Glomerular visceral epithelial cell (primary cell): ENCODE results near the gene CABP1.

Source experiments
- DNase-seq: peaks from one replicate; pipeline ENCODE4 v3.0.0-alpha.2; 2016; ENCODE audit errors: extremely low spot score

CABP1 gene

DNA sequence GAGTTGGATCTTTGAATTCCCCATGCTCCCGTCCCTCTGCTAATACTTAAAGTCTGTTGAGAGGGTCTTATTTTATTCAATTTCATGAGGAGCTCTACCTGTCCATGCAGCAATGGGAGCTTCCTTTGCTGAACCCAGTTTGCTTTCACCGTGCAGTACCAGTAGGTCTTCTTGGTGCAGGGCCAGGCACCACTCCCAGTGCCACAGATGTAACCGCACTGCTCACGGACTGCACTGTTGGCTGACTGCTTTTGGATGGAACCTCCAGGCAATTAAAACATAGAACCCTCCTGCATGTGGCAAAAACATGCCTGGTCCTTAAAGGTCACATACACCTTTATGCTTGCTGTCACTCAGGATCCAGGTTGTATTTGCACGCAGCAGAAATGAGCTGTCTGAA, 9.3 kb upstream of the CABP1 start:
- no peak for DNase-seq

DNA sequence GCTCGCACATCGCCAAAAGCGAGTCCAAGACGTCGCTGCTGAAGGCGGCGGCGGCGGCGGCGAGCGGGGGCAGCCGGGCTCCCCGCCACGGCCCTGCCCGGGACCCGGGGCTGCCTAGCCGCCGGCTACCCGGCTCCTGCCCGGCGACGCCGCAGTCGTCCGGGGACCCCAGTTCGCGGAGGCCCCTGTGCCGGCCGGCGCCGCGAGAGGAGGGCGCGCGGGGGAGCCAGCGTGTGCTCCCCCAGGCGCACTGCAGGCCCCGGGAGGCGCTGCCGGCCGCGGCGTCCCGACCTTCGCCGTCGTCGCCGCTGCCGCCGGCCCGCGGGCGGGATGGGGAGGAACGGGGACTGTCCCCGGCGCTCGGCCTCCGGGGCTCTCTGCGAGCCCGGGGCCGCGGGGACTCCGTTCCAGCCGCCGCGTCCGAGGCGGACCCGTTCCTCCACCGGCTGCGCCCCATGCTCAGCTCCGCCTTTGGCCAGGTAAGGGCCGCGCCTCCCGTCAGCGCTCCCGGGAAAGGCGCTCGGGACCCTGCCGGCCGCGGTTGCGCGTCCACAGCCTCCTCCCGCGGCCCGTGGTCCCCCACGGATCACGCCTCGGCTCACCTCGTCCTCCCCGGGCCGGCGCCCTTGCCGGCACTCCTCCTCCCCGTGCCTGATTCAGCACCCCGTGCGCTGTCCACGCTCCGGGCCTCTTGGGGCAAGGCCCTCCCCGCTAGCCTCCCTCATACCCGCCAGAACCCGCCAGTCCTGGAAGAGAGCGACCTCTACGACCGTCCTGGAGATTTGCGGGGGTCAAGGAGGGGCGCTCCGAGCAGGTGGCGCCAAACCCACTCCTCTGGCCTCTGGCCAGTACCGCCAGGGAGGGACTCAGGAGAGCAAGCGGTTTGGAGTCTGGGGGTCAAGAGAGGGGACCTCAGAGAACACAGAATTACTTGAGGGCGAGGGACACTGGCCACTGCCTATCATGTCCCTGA, 721 bp downstream of the CABP1 start:
- peak; percentile 46 for DNase-seq

DNA sequence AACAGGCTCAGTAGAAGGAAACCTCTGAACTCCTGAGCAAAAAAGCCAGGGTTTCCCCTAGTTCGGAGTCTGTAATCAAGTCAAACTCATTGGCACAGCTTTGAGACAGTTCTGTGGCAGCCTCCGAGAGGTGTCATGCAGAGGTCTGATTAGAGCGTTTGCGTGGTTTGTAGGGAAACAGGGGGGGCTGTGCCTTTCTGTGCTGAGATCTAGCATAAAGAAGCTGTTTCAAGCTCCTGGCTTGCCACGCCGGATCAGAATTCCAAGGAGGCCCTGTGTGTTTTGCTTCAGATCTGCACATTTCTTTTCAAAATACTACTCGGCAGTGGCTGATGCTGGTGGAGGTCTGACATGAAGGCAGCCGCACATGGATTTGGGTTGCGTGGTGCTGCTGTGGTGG, 1.7 kb downstream of the CABP1 start:
- DNase-seq: no peak

DNA sequence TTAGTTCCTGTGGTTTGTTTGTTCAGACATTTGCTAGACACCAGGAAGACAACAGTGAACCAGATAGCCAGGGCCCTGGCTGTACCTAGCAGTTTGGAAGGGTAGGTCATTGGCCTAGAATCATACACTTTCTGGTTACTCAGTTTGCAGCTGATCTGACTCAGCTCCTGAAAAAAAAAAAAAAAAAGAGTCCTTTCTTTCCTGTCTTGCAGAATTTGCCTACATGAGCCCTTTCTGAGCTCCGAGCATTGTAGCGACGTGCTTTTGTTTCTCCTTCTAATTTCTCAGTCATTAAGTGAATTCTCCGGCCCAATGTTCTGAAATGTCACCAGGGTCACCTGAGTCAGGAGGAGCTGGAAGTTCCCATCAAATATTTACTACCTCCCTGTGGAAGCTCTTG, 2.4 kb downstream of the CABP1 start:
- DNase-seq: no peak

DNA sequence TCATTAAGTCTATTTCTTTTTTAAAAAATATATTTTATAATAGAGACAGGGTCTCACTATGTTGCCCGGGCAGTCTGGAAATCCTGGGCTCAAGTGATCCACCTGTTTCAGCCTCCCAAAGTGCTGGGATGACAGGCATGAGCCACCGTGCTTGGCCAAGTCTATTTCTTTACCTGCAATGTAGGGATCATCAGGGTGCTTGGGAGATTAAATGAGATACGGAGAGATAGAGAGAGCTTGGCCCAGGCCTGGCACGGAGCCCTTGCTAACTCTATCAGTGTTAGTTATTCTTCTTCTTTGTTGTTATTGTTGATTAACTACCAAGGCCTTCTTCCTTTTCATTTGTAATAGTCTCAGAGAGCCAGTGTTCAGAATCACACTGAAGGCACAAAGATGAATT, 3.1 kb downstream of the CABP1 start:
- no peak for DNase-seq

DNA sequence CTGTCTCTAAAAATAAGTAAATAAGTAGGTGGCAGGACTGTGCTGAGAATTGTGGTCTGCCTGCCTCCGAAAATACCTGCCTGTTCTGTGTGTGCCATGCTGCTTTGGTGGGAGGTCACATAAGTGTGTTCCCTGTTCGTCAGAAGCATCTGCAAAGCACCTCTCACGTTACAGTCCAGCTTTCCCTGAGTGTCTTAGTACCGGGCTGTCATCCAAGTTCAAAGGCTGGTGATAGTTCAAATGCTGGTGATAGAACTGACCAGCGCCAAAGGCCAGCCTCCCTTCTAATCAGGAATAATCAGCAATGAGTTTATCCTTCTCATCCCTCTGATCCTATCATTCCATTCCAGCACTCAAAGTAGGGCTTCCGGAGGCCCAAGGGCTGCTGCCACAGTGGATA, 5.6 kb downstream of the CABP1 start:
- no peak for DNase-seq

DNA sequence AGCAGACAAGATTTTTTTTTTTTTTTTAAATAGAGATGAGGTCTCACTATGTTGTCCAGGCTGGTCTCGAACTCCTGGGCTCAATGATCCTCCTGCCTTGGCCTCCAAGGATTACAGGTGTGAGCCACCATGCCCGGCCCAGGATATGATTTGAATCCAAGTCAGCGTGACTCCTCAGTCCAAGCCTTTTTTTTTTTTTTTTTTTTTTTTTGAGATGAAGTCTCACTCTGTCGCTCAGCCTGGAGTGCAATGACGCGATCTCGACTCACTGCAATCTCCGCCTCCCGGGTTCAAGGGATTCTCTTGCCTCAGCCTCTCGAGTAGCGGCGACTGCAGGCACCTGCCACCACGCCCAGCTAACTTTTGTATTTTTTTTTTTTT, 6.9 kb downstream of the CABP1 start:
- no peak for DNase-seq

DNA sequence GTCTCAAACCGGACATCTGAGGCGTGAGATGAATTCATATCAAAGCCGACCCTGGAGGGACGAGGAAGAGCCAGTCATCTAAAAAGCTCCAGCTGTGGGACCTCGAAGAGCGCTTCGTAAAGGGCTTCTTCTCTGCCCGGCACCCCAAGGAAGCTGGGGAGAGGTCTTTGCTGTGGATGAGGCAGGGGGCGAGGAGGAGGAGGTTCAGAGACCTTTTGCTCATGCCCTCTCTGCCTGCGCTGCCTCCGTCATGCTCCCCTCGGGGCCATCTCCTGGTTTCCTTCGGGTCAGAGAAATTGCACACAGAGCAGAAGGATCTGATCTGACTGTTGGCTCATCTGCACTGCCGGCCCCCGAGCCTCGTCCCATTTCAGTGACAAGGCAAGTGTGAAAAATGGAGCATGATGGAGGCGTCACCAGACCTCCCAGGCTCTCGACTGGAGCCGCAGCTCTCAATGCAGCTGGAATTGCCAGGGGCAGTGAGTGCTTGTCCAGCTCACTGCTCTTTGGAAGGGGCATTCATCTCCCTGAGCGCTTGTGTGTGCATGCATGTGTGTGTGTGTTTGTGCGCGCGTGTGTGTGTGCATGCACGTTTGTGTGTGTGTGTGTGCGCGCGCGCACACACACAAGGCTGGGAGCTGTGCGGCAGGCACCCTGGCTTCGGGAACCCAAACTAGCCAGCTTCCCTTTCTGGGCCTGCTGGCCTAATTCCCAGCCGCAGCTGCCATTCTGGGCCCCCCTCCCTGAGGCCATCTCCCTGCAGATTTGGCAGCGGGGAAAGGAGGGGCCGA, 9.2 kb downstream of the CABP1 start:
- DNase-seq: no peak

DNA sequence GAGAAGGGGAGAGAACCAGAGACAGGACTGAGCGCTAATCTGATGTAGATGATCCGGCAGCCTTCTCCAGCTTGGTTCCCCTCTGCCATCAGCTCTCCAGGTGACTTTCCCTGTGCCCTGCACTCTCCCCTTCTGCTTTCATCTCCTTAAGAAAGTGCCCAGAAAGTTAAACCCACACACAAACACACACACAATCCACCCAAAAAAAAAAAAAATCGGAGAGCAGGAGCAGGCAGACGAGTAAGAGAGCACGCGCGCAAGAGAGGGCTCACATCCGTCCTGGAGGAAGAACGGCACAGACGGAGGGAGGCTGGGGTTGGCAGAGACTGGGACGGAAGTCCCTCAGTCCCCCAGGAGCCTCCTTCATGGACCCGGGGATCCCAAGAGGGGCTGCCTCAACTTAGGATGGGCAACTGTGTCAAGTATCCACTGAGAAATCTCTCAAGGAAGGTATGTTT, 9.8 kb downstream of the CABP1 start:
- no peak for DNase-seq

DNA sequence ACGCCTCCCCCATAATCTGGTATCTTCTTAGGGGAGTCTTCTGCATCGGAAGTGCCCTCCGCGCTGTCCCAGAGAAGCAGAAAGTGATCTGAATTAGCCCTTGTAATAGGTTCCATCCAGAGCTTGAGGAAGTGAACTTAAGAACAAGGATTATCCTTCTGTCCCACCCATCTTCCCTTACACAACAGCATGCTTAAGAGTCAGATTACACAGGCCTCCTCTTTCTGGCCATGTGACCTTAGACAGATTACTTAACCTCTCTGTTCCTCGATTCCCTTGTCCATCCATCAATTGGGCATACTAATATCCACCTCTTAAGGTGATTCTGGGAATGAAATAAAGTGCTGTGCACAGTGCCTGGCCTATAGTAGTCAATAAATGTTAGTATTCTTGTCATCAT, 11.4 kb downstream of the CABP1 start:
- DNase-seq: no peak

DNA sequence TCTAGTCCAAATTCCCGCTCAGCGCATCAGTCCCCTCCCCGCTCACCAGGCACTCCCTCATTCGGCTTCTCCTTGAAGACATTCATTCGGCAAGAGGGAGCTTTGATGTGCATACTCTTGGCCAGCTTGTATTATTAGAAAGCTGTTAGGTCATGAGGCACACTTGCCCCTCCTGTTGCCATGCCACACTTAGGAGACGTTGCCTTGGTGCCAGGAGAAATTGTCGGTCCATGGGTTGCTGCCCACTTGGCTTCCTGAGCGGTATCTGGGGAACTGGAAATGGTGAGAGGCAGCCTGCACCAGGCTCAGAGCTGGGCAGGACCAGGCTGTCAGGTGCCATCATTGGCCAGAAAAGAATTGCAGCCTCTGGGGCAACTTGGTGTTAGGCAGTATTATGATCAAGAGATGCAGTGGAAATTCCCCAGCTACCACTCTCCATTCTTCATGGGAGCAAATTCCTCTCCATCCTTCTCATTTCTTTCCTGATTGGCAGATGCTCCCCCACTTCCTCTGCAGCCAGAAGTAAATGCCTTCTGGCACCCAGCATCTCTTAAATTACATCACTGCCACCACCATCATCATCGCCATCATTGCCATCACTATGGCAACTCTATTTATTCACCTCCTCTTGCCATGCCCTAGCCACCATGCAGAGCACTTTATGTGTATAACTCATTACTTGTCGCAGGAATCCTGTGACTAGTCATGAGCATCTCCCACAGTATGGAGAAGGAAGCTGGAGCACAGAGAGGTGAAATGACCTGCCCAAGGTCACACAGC, 12.4 kb downstream of the CABP1 start:
- DNase-seq: no peak

DNA sequence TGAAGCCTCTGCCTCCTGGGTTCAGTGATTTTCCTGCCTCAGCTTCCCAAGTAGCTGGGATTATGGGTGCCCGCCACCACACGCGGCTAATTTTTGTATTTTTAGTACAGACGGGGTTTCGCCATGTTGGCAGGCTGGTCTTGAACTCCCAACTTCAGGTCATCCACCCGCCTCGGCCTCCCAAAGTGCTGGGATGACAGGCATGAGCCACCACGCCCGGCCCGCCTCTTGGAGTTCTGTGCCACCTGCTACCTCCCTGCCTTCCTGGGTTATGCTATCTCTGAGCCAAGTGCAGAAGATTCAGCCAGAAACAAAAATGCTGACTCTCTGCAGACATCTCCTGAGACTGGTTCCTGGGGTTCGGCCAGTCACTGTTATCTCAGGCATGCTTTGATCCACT, 13.2 kb downstream of the CABP1 start:
- no peak for DNase-seq

DNA sequence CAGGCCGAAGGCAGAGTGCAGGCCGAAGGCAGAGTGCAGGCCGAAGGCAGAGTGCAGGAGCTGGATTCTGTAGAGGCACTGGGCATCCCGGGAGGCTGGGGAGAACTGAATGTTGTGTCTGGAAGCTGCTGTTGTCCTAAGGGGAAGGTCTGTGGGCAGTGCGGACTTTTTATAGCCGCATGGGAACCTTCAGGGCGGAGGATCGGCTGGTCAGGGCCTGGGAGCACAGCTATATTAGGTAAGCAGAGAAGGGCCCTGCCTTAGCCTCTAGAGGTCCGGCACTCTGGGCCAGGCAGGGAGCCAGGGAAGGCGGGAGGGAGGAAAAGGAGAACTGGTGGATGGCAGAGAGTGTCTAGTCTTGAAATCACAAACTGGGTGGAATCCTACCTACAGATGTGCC, 14.2 kb downstream of the CABP1 start:
- no peak for DNase-seq

DNA sequence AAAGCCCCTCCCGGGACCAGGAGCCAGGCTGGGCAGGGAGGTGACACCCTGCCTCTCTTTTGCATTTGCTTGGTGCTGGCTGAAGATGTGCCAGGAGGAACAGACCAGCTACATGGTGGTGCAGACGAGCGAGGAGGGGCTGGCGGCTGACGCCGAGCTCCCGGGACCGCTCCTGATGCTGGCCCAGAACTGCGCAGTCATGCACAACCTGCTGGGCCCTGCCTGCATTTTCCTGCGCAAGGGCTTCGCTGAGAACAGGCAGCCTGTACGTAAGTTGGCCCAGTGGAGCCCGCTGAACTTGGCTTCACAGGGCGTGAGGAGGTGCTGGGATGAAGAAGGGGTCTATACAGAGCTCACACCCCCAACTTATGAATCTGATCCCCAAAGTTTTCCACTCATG, 15.6 kb downstream of the CABP1 start:
- DNase-seq: no peak

DNA sequence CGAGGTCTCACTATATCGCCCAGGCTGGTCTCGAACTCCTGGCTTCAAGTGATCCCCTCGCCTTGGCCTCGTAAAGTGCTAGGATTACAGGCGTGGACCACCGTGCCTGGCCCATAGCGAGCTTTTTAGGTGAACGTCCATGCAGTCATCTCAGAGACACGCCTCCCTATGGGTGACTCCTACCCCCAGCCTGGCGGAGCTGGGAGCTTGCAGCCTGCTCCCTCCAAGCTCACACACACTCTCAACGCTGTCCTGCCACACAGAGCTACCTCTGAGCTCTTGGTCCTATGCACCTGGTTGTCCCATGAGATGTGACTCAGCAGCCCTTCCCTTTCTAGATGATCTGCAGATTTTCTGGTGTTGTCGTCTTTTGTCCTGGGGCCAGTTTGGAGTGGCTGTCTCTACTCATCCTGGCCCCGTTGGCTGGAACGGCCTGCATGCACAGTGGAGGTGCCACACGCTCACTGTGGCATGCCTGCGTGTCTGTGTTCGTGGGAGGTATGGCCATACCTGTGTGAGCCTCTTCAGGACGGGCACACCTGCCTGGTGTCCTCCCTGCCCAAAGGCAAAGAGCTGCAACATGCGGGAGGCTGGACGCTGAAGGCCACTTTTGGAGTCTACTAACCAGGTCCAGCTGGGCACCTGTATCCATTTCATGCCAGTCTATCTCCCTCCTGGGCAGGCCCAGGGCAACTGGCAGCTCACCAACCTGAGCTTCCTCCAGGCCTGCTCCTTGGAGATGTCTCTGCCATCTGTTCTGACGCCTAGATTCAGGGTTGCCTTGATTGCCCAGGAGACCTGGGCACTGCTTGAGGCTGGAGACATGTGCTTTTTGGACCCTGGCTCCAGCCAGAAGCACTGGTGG, 18.1 kb downstream of the CABP1 start:
- DNase-seq: no peak

DNA sequence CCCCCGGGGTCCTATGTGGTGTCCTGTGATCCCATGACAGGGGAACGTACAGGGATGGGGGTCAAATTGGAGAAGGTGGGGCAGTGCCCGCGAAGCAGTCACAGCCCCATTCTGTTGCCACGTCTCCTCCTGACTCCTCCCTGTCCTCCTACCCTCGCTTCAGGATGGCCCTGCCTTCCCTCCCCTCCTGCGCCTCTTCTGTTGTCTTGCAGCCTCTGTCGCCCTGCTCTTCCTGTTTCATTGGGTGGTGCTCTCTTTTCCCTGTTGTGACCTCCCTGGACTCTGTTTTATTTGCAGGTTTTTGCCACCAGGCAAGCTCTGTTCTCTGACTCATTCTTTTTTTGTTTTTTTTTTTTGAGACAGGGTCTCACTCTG, 18.7 kb downstream of the CABP1 start:
- DNase-seq: no peak

DNA sequence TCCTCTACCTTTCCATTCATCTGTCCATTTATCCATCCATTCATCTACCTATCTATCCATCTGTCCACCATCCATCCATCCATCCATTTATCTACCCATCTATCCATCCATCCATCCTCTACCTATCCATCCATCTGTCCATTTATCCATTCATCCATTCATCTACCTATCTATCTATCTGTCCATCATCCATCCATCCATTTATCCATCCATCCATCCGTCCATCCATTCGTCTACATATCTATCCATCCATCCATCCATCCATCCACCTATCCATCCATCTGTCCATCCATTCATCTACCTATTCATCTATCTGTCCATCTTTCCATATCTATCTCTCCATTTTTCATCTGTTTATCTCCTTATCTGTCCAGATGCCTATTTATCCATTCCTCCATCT, 21.0 kb downstream of the CABP1 start:
- DNase-seq: no peak

DNA sequence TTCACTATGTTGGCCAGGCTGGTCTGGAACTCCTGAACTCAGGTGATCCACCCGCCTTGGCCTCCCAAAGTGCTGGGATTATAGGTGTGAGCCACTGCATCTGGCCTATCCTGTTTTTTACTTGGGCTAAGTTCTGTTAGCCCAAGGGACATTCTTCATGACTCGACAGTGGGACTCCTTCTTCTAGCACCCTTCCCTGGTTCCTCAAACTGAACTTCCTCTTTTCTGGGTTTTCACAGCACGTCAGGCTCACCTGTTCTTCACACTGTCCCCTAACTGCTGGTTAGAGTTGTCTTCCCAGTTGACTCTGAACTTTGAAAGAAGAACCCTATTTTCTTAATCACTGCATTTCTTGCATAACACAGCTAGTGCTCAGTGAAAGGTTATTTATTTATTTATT, 22.5 kb downstream of the CABP1 start:
- no peak for DNase-seq

DNA sequence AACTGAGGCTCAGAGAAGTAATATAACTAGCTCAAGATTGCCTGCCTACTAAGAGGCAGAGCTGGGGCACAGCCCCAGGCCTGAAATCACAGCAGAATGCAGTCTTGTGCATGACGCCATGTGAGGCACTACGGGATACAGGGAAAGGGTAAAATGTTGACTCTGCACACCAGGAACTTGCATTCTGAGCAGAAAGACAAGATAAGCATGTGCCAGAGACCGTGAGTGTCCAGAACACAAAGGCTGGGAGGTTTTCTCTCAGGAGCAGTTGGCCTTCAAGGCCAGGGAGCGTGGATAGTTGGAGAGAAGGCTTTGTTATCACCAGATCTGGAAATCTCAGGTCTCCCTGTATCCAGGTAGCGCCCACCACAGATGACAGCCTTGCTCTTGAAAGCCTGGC, 23.3 kb downstream of the CABP1 start:
- DNase-seq: no peak

DNA sequence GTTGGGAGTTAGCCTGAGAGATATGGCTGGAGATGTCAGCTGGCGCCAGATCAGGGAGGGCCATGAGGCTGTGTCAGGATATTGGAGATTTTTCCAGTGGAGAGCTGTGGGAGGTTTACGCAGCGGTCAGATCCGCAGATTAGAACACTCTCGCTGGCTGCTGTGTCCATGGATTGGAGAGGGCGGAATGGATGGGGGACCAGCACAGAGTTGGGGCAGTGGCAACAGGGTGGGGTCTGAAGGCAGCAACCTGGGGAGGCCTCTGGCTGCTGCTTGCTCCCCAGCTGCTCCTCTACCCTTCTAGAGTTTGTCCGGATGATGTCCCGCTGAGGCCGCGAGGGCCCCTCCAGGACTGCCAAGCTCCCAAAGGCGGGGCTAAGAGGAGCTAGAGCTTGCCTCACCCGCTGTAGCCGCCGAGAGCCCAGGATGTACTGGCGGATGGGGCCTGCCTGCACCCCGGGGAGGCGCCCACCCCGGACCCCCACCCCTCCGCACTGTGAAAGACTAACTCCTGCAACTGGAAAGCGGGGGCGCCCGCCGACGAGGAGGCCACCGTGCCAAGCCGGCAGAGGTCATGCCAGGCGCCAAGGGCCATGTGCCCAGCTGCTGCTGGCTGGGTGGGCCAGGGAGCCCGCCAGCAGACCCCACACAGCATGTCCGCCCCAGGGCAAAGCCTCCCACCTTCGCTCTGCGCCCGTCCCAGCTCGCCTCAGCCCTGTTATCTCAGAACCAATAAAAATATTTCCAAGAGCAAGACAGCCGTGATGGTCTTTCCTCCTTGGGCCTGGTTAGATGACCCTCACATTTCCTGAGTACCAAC, 26.4 kb downstream of the CABP1 start:
- no peak for DNase-seq
